ENCODE measurements around the gene ABHD5.

- TF ChIP-seq CTCF (IDR thresholded peaks at IDR 0.05; ENCODE audit: low read length) (no peak), EZH2 (IDR thresholded peaks at IDR 0.05; ENCODE audit: borderline replicate concordance, low read length) (no peak)
These were observed 1.6 kb upstream of the ABHD5 start for GRCh38 chr3:43689166-43689565.

Data from OCI-LY1 (cell line).